Upper lobe of left lung (tissue), 4 donors: ENCODE results near the gene ARHGEF37.

ENCODE experiments used
- EP300 ChIP-seq, 4 donors: sonication (generic); formaldehyde crosslinking; IDR thresholded peaks; one replicate each; pipeline ENCODE4 v1.5.1; 2017; ENCODE audit warnings: antibody characterized with exemption in 4 of 4, control low read depth in 2 of 4
- POLR2A ChIP-seq, 4 donors: fragments of 450-650 bp; IDR thresholded peaks; one replicate each; pipeline ENCODE4 v1.5.1; 2016 to 2017; ENCODE audit warnings: antibody characterized with exemption in 4 of 4, mild to moderate bottlenecking in 2 of 4
- POLR2AphosphoS5 ChIP-seq, 2 donors: sonication (generic); formaldehyde crosslinking; IDR thresholded peaks; one replicate each; pipeline ENCODE4 v1.5.1; 2017; ENCODE audit warnings: antibody characterized with exemption in 2 of 2
- TF ChIP-seq, protein P1 (sequence below), 6 experiments: fragments of 450-650 bp in 4 of 6; fragments of 200-600 bp in 2 of 6; sonication (generic) in 2 of 6; IDR thresholded peaks; one replicate each; pipeline ENCODE4 v1.5.1; 2016 to 2019; ENCODE audit warnings: antibody characterized with exemption in 6 of 6

DNA sequence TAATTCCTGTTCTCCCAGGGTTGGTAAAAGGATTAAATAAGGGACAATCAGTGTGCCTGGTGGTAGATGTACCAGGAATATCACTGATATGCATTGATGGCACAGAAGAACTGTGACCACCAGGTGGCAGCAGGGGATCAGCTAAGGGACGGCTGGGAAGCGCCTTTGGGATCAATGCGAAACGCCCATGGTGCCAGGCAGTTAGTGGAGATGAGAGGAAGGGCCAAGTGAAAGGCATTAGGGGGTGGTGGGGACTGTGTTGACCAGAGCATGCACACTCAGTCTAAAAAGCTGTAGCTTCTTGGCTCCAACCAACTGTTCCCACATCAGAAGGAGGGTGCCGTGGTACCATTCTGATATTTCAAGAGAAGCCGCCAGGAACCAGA is 55.6 kb downstream of the ARHGEF37 start:
- TF ChIP-seq POLR2AphosphoS5 (IDR thresholded peaks at IDR 0.05) (no peak), EP300 (IDR thresholded peaks at IDR 0.05) (no peak), POLR2A (IDR thresholded peaks at IDR 0.05) (no peak)
- TF ChIP-seq, protein P1, sequence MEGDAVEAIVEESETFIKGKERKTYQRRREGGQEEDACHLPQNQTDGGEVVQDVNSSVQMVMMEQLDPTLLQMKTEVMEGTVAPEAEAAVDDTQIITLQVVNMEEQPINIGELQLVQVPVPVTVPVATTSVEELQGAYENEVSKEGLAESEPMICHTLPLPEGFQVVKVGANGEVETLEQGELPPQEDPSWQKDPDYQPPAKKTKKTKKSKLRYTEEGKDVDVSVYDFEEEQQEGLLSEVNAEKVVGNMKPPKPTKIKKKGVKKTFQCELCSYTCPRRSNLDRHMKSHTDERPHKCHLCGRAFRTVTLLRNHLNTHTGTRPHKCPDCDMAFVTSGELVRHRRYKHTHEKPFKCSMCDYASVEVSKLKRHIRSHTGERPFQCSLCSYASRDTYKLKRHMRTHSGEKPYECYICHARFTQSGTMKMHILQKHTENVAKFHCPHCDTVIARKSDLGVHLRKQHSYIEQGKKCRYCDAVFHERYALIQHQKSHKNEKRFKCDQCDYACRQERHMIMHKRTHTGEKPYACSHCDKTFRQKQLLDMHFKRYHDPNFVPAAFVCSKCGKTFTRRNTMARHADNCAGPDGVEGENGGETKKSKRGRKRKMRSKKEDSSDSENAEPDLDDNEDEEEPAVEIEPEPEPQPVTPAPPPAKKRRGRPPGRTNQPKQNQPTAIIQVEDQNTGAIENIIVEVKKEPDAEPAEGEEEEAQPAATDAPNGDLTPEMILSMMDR (IDR thresholded peaks at IDR 0.05) = peak; percentile 60 to 91 (median 82)
